HEK293 (cell line): ENCODE measurements around the gene MSI2.

Source experiments
- CTCF ChIA-PET: fragments of 350-600 bp; formaldehyde crosslinking; extraction: SDS; loops from one replicate; lab custom pipeline; 2021; ENCODE audit warnings: antibody characterized with exemption; lab: Yijun Ruan, JAX
- POLR2A ChIA-PET: fragments of 300-600 bp; formaldehyde crosslinking; extraction: SDS; loops from one replicate; lab custom pipeline; 2020; ENCODE audit warnings: antibody characterized with exemption, inconsistent platforms; lab: Yijun Ruan, JAX
- H3K27ac ChIP-seq: fragments of 200-500 bp; sonication (Bioruptor generic); 2 replicates; pipeline ENCODE4 v1.5.1; 2014; ENCODE audit warnings: low read depth, low read length, control low read depth, inconsistent platforms; ENCODE audit errors: extremely low read depth
- H3K36me3 ChIP-seq, 2 experiments: fragments of 200-500 bp in 1 of 2; sonication (Bioruptor generic) in 1 of 2; 1 replicate in 1 of 2; 2 replicates in 1 of 2; pipeline ENCODE4 v1.5.1; 2014 to 2017; ENCODE audit warnings: inconsistent platforms in 2 of 2, low read length in 2 of 2; ENCODE audit not compliant: control insufficient read depth in 2 of 2, insufficient read depth in 1 of 2
- H3K4me1 ChIP-seq: fragments of 200-500 bp; sonication (Bioruptor generic); 2 replicates; pipeline ENCODE4 v1.5.1; 2014; ENCODE audit warnings: mild to moderate bottlenecking, low read length, inconsistent platforms; ENCODE audit not compliant: control insufficient read depth, insufficient read depth
- H3K4me3 ChIP-seq: 2 replicates; pipeline ENCODE4 v1.5.1; 2011; ENCODE audit warnings: low read depth, mild to moderate bottlenecking, control low read depth, low read length, moderate library complexity
- H3K9me3 ChIP-seq: fragments of 200-500 bp; sonication (Bioruptor generic); 2 replicates; pipeline ENCODE4 v1.5.1; 2014; ENCODE audit warnings: low read depth, low read length, inconsistent platforms; ENCODE audit not compliant: control insufficient read depth, insufficient read depth
- BCL11A ChIP-seq: fragments of 450-650 bp; formaldehyde crosslinking; IDR thresholded peaks from 2 replicates; pipeline ENCODE4 v1.5.1; 2016; ENCODE audit warnings: low read depth, missing biosample characterization, missing genetic modification characterization
- HOXA7 ChIP-seq: sonication (generic); formaldehyde crosslinking; IDR thresholded peaks from 2 replicates; pipeline ENCODE4 v1.8.1; 2022; ENCODE audit warnings: missing genetic modification reagents, borderline replicate concordance
- KLF7 ChIP-seq: fragments of 450-650 bp; formaldehyde crosslinking; IDR thresholded peaks from 2 replicates; pipeline ENCODE4 v1.5.1; 2016; ENCODE audit warnings: missing biosample characterization, missing genetic modification characterization, borderline replicate concordance
- SALL2 ChIP-seq: fragments of 450-650 bp; formaldehyde crosslinking; IDR thresholded peaks from 2 replicates; pipeline ENCODE4 v1.5.0; 2017; ENCODE audit warnings: missing biosample characterization, mild to moderate bottlenecking, missing genetic modification characterization, borderline replicate concordance
- ZBTB10 ChIP-seq: fragments of 450-650 bp; formaldehyde crosslinking; IDR thresholded peaks from 2 replicates; pipeline ENCODE4 v1.5.1; 2016; ENCODE audit warnings: missing biosample characterization, missing genetic modification characterization
- ZBTB6 ChIP-seq: fragments of 450-650 bp; formaldehyde crosslinking; IDR thresholded peaks from 2 replicates; pipeline ENCODE4 v1.5.1; 2017; ENCODE audit warnings: missing biosample characterization, missing genetic modification characterization
- ZBTB8A ChIP-seq: fragments of 450-650 bp; formaldehyde crosslinking; IDR thresholded peaks from 2 replicates; pipeline ENCODE4 v1.5.1; 2016; ENCODE audit warnings: missing biosample characterization, missing genetic modification characterization
- ZFP69B ChIP-seq: fragments of 450-650 bp; formaldehyde crosslinking; IDR thresholded peaks from 2 replicates; pipeline ENCODE4 v1.5.1; 2016; ENCODE audit warnings: missing biosample characterization, missing genetic modification characterization
- ZNF138 ChIP-seq: fragments of 450-650 bp; formaldehyde crosslinking; IDR thresholded peaks from 2 replicates; pipeline ENCODE4 v1.5.1; 2016; ENCODE audit warnings: missing biosample characterization, missing genetic modification characterization, borderline replicate concordance
- ZNF184 ChIP-seq: fragments of 450-650 bp; IDR thresholded peaks from 2 replicates; pipeline ENCODE4 v1.5.1; 2018; ENCODE audit warnings: missing biosample characterization, mild to moderate bottlenecking, missing genetic modification characterization
- ZNF202 ChIP-seq: fragments of 450-650 bp; formaldehyde crosslinking; IDR thresholded peaks from 2 replicates; pipeline ENCODE4 v1.5.1; 2016; ENCODE audit warnings: missing biosample characterization, missing genetic modification characterization, borderline replicate concordance
- ZNF248 ChIP-seq: fragments of 450-650 bp; formaldehyde crosslinking; IDR thresholded peaks from 2 replicates; pipeline ENCODE4 v1.5.1; 2017; ENCODE audit warnings: missing biosample characterization, missing genetic modification characterization
- ZNF335 ChIP-seq: fragments of 450-650 bp; formaldehyde crosslinking; conservative IDR thresholded peaks from 2 replicates; pipeline ENCODE4 v1.5.1; 2016; ENCODE audit warnings: missing biosample characterization, missing genetic modification characterization
- ZNF510 ChIP-seq: fragments of 450-650 bp; formaldehyde crosslinking; IDR thresholded peaks from 2 replicates; pipeline ENCODE4 v1.5.1; 2018; ENCODE audit warnings: mild to moderate bottlenecking, missing genetic modification characterization, missing biosample characterization; ENCODE audit not compliant: insufficient replicate concordance
- ZNF513 ChIP-seq: fragments of 450-650 bp; IDR thresholded peaks from 2 replicates; pipeline ENCODE4 v1.5.1; 2018; ENCODE audit warnings: missing biosample characterization, missing genetic modification characterization
- ZNF558 ChIP-seq: fragments of 450-650 bp; formaldehyde crosslinking; IDR thresholded peaks from 2 replicates; pipeline ENCODE4 v1.5.1; 2016; ENCODE audit warnings: missing biosample characterization, missing genetic modification characterization
- ZNF76 ChIP-seq: fragments of 450-650 bp; formaldehyde crosslinking; IDR thresholded peaks from 2 replicates; pipeline ENCODE4; 2016; ENCODE audit warnings: low read depth, missing biosample characterization, missing genetic modification characterization, borderline replicate concordance
- ZSCAN18 ChIP-seq: fragments of 450-650 bp; formaldehyde crosslinking; IDR thresholded peaks from 2 replicates; pipeline ENCODE4 v1.5.1; 2016; ENCODE audit warnings: missing biosample characterization, missing genetic modification characterization

The MSI2 gene

GRCh38 chr17:57512691-57513090 is 256.4 kb downstream of the MSI2 start (continued):
- TF ChIP-seq ZBTB10 (tag by site-specific recombination) (no peak), ZNF202 (tag by site-specific recombination) (no peak), ZSCAN18 (tag by site-specific recombination) (no peak)

- POLR2A ChIA-PET: no interaction called here
- CTCF ChIA-PET: interaction anchor here (1.0 kb wide), 1 partner anchor 93 kb away, joined by 4 read pairs; no protein-coding TSS in a partner anchor
- TF ChIP-seq BCL11A: no peak
- no peak for TF ChIP-seq ZBTB6 (tag by site-specific recombination)
- TF ChIP-seq ZNF558 (tag by site-specific recombination): no peak
- no peak for TF ChIP-seq KLF7
- TF ChIP-seq ZNF138 (tag by site-specific recombination): no peak
- TF ChIP-seq ZNF184 (tag by site-specific recombination): no peak
- TF ChIP-seq SALL2 (tag by site-specific recombination): no peak
- no peak for TF ChIP-seq ZNF76 (tag by site-specific recombination)
- no peak for TF ChIP-seq HOXA7
- no peak for TF ChIP-seq ZNF335 (tag by site-specific recombination)
- no peak for TF ChIP-seq ZBTB8A (tag by site-specific recombination)
- no peak for TF ChIP-seq ZNF513 (tag by site-specific recombination)
- no peak for TF ChIP-seq ZNF510 (tag by site-specific recombination)
- TF ChIP-seq ZFP69B (tag by site-specific recombination): no peak
- TF ChIP-seq ZNF248 (tag by site-specific recombination): no peak
- no peak overlapping the region for H3K27ac ChIP-seq
- no peak overlapping the region for H3K4me3 ChIP-seq
- peaks cover 4% of the 10 kb centered on the region; the same call in 1 of the 2 replicates for H3K4me1 ChIP-seq
- H3K36me3 ChIP-seq: no peaks in the 10 kb centered on the region; a peak in 1 of 3 replicates
- H3K9me3 ChIP-seq: no peaks in the 10 kb centered on the region
Measured at GRCh38 chr17:57513569-57513968, 257.2 kb downstream of the MSI2 start.
